Left lung (tissue), 10 donors: ENCODE data around the gene LLGL1. TPM values are rescaled to one million over a fixed set of nuclear protein-coding genes. Genes with fewer than 3 reads are reported as not detected.
A peak's percentile ranks its signal among the peaks of the same experiment; 100 is the strongest.

Experiments
- ATAC-seq: fragments of 200-7000 bp; cut with Tn5 transposase; one replicate; pipeline ENCODE4 v1.9.1; 2020; ENCODE audit warnings: moderate library complexity
- DNase-seq, 4 donors: peaks; one replicate each; pipeline ENCODE4 v3.0.0-alpha.2; 2013 to 2020
- H3K27ac ChIP-seq, 2 donors: fragments of 200-600 bp; sonication (generic) in 1 of 2; one replicate each; pipeline versions ENCODE4 v1.5.0 to v1.8.0; 2020 to 2021
- H3K27me3 ChIP-seq, 2 donors: fragments of 200-600 bp; sonication (generic) in 1 of 2; one replicate each; pipeline versions ENCODE4 v1.5.0 to v1.8.0; 2020 to 2021
- H3K36me3 ChIP-seq, 2 donors: fragments of 200-600 bp; sonication (generic) in 1 of 2; one replicate each; pipeline versions ENCODE4 v1.5.0 to v1.8.0; 2020 to 2021
- H3K4me1 ChIP-seq, 2 donors: fragments of 200-600 bp; one replicate each; pipeline ENCODE4 v1.8.0; 2021
- H3K4me3 ChIP-seq, 2 donors: fragments of 200-600 bp; sonication (generic) in 1 of 2; one replicate each; pipeline versions ENCODE4 v1.5.0 to v1.8.0; 2020 to 2021; ENCODE audit warnings: mild to moderate bottlenecking in 1 of 2
- H3K9me3 ChIP-seq, 2 donors: fragments of 200-600 bp; sonication (generic) in 1 of 2; one replicate each; pipeline versions ENCODE4 v1.5.0 to v1.8.0; 2020 to 2021
- CTCF ChIP-seq, 2 donors: fragments of 200-600 bp; sonication (generic) in 1 of 2; IDR thresholded peaks; one replicate each; pipeline versions ENCODE4 v1.5.0 to v1.8.0; 2021; ENCODE audit warnings: antibody characterized with exemption in 2 of 2
- intact Hi-C, 2 donors: fragments of 100-400 bp; cut with DNase I; formaldehyde crosslinking; loops; one replicate each; pipeline versions ENCODE4 v1.11.2 to v1.14.2; 2022
- polyA plus RNA-seq, 6 donors: library from polyadenylated mRNA; unstranded; fragments of 120-200 nt; gene quantifications; one replicate each; pipeline ENCODE4 v1.2.1, GENCODE V29; 2013; ENCODE audit not compliant: insufficient read length in 6 of 6
- total RNA-seq, 2 donors: library from RNA; stranded (reverse); fragmentation: NEBNext Ultra II Directional; extraction: Animal tissue kit (Norgen Biotek cat#: 25700); gene quantifications; one replicate each; pipeline ENCODE4 v1.2.1, GENCODE V29; 2021
- donor health status: DM: no; HTN: yes; CAD: no.
- donor health status: DM: no; HTN: no; CAD: no.

Gene LLGL1
- total and polyA plus RNA-seq, 8 donors = 14.4 to 40.9 (median 32.8) TPM

- H3K9me3 ChIP-seq = no peaks in the 10 kb centered on the region
- DNase-seq (no peak), ATAC-seq (no peak)
- H3K27me3 ChIP-seq = no peaks in the 10 kb centered on the region
- no peak for TF ChIP-seq CTCF (IDR thresholded peaks at IDR 0.05)
- no peak overlapping the region for H3K4me3 ChIP-seq
- H3K36me3 ChIP-seq = peaks cover 0 to 71% of the 10 kb centered on the region in 2 donors
- peak overlapping the region in 1 of 2 donors; percentile 39 for H3K27ac ChIP-seq
- peaks cover 40 to 64% of the 10 kb centered on the region in 2 donors for H3K4me1 ChIP-seq
- intact Hi-C loops = no loop called here
Observed at GRCh38 chr17:18191967-18192366, 33.5 kb upstream of the LLGL1 start.

- ATAC-seq (no peak), DNase-seq (no peak)
- intact Hi-C loops = no loop called here
- no peak overlapping the region for H3K4me3 ChIP-seq
- H3K9me3 ChIP-seq = no peaks in the 10 kb centered on the region
- H3K36me3 ChIP-seq = peaks cover 0 to 77% of the 10 kb centered on the region in 2 donors
- H3K4me1 ChIP-seq = peaks cover 22 to 59% of the 10 kb centered on the region in 2 donors
- TF ChIP-seq CTCF (IDR thresholded peaks at IDR 0.05) = no peak
- no peak overlapping the region for H3K27ac ChIP-seq
- no peaks in the 10 kb centered on the region for H3K27me3 ChIP-seq
Observed at GRCh38 chr17:18194394-18194793, 31.0 kb upstream of the LLGL1 start.

GRCh38 chr17:18194804-18195203, 30.6 kb upstream of the LLGL1 start:
- peaks cover 18 to 58% of the 10 kb centered on the region in 2 donors for H3K4me1 ChIP-seq

GRCh38 chr17:18195246-18195645, 30.2 kb upstream of the LLGL1 start:
- Histone ChIP-seq H3K4me3 (no peak overlapping the region), H3K27me3 (no peaks in the 10 kb centered on the region), H3K9me3 (no peaks in the 10 kb centered on the region), H3K4me1 (peaks cover 14 to 57% of the 10 kb centered on the region in 2 donors), H3K27ac (no peak overlapping the region), H3K36me3 (peaks cover 0 to 79% of the 10 kb centered on the region in 2 donors)
- intact Hi-C loops = no loop called here
- DNase-seq = no peak
- ATAC-seq = no peak
- no peak for TF ChIP-seq CTCF (IDR thresholded peaks at IDR 0.05)

More at GRCh38 chr17:18194804-18195203, 30.6 kb upstream of the LLGL1 start:
- Histone ChIP-seq H3K9me3 (no peaks in the 10 kb centered on the region), H3K27me3 (no peaks in the 10 kb centered on the region), H3K27ac (no peak overlapping the region), H3K36me3 (peaks cover 0 to 80% of the 10 kb centered on the region in 2 donors), H3K4me3 (no peak overlapping the region)
- ATAC-seq (no peak), DNase-seq (no peak)
- no peak for TF ChIP-seq CTCF (IDR thresholded peaks at IDR 0.05)
- intact Hi-C loops = no loop called here

GRCh38 chr17:18197535-18198194, 27.8 kb upstream of the LLGL1 start:
- H3K9me3 ChIP-seq = no peaks in the 10 kb centered on the region
- no peak for ATAC-seq
- H3K27ac ChIP-seq = no peak overlapping the region
- H3K27me3 ChIP-seq = no peaks in the 10 kb centered on the region
- intact Hi-C loops = no loop called here
- no peak overlapping the region for H3K4me3 ChIP-seq
- no peak for DNase-seq
- TF ChIP-seq CTCF (IDR thresholded peaks at IDR 0.05) = no peak
- H3K36me3 ChIP-seq = peaks cover 0 to 91% of the 10 kb centered on the region in 2 donors
- H3K4me1 ChIP-seq = peaks cover 4 to 38% of the 10 kb centered on the region in 2 donors
